ENCODE data around the gene FOLR1.
"Not testable (repeated sequence)": the region's sequence is repeated elsewhere in the genome, so short reads cannot be mapped to it uniquely, and the experiment has no call there.

DNA sequence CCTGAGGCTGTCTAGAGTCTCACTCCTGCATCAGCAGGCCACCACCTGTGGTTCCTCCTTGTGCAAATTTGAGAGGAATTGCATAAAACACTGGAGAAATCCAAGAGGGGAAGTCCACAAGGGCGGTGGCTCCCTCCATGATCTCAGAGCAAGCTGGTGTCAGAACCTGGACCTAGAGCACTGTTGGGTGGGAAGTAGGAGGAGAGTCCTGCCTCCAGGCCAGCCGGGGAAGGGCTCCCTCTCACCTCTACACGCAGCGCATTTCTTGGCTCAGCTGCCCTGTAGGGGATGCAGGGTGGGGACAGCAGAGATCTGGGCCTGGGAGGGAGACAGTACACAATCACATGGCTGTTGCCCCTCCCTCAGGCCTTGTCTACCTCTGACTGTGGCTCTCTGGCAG is 19.9 kb upstream of the FOLR1 start:
- TF ChIP-seq, protein P1, sequence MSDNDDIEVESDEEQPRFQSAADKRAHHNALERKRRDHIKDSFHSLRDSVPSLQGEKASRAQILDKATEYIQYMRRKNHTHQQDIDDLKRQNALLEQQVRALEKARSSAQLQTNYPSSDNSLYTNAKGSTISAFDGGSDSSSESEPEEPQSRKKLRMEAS (IDR thresholded peaks at IDR 0.05), result not testable (repeated sequence)
- not testable (repeated sequence) for TF ChIP-seq EZH2phosphoT487 (IDR thresholded peaks at IDR 0.05; ENCODE audit: borderline replicate concordance); ZNF274 (IDR thresholded peaks at IDR 0.05; ENCODE audit: low read depth, low read length); POLR2AphosphoS5 (IDR thresholded peaks at IDR 0.05; ENCODE audit: low read depth, low read length); SRF (IDR thresholded peaks at IDR 0.05; ENCODE audit: low read depth); POLR2A (IDR thresholded peaks at IDR 0.05; ENCODE audit: borderline replicate concordance, extremely low read depth, insufficient read depth, insufficient read length); SP1 (IDR thresholded peaks at IDR 0.05; ENCODE audit: low read depth); YY1 (IDR thresholded peaks at IDR 0.05; ENCODE audit: extremely low read depth, insufficient replicate concordance, low read depth, low read length); TCF7L2 (IDR thresholded peaks at IDR 0.05; ENCODE audit: borderline replicate concordance, extremely low read depth, insufficient read depth, insufficient read length); CEBPB (IDR thresholded peaks at IDR 0.05; ENCODE audit: low read depth)
- TF ChIP-seq, protein P2, sequence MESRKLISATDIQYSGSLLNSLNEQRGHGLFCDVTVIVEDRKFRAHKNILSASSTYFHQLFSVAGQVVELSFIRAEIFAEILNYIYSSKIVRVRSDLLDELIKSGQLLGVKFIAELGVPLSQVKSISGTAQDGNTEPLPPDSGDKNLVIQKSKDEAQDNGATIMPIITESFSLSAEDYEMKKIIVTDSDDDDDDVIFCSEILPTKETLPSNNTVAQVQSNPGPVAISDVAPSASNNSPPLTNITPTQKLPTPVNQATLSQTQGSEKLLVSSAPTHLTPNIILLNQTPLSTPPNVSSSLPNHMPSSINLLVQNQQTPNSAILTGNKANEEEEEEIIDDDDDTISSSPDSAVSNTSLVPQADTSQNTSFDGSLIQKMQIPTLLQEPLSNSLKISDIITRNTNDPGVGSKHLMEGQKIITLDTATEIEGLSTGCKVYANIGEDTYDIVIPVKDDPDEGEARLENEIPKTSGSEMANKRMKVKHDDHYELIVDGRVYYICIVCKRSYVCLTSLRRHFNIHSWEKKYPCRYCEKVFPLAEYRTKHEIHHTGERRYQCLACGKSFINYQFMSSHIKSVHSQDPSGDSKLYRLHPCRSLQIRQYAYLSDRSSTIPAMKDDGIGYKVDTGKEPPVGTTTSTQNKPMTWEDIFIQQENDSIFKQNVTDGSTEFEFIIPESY (IDR thresholded peaks at IDR 0.05; ENCODE audit: extremely low read depth, insufficient replicate concordance, low read length), result not testable (repeated sequence)
- TF ChIP-seq, protein P3, sequence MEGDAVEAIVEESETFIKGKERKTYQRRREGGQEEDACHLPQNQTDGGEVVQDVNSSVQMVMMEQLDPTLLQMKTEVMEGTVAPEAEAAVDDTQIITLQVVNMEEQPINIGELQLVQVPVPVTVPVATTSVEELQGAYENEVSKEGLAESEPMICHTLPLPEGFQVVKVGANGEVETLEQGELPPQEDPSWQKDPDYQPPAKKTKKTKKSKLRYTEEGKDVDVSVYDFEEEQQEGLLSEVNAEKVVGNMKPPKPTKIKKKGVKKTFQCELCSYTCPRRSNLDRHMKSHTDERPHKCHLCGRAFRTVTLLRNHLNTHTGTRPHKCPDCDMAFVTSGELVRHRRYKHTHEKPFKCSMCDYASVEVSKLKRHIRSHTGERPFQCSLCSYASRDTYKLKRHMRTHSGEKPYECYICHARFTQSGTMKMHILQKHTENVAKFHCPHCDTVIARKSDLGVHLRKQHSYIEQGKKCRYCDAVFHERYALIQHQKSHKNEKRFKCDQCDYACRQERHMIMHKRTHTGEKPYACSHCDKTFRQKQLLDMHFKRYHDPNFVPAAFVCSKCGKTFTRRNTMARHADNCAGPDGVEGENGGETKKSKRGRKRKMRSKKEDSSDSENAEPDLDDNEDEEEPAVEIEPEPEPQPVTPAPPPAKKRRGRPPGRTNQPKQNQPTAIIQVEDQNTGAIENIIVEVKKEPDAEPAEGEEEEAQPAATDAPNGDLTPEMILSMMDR (IDR thresholded peaks at IDR 0.05 in 2 of 3, conservative IDR thresholded peaks at IDR 0.05 in 1 of 3; ENCODE audit: borderline replicate concordance in 1 of 3, insufficient read depth in 1 of 3, low read depth in 2 of 3, low read length in 2 of 3), result not testable (repeated sequence)
- TF ChIP-seq, protein P4, sequence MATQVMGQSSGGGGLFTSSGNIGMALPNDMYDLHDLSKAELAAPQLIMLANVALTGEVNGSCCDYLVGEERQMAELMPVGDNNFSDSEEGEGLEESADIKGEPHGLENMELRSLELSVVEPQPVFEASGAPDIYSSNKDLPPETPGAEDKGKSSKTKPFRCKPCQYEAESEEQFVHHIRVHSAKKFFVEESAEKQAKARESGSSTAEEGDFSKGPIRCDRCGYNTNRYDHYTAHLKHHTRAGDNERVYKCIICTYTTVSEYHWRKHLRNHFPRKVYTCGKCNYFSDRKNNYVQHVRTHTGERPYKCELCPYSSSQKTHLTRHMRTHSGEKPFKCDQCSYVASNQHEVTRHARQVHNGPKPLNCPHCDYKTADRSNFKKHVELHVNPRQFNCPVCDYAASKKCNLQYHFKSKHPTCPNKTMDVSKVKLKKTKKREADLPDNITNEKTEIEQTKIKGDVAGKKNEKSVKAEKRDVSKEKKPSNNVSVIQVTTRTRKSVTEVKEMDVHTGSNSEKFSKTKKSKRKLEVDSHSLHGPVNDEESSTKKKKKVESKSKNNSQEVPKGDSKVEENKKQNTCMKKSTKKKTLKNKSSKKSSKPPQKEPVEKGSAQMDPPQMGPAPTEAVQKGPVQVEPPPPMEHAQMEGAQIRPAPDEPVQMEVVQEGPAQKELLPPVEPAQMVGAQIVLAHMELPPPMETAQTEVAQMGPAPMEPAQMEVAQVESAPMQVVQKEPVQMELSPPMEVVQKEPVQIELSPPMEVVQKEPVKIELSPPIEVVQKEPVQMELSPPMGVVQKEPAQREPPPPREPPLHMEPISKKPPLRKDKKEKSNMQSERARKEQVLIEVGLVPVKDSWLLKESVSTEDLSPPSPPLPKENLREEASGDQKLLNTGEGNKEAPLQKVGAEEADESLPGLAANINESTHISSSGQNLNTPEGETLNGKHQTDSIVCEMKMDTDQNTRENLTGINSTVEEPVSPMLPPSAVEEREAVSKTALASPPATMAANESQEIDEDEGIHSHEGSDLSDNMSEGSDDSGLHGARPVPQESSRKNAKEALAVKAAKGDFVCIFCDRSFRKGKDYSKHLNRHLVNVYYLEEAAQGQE (IDR thresholded peaks at IDR 0.05; ENCODE audit: low read depth), result not testable (repeated sequence)

Measured in HCT116 (cell line).